GM12878 (cell line): ENCODE results near the gene SNAP29. TPM values are rescaled to one million over a fixed set of nuclear protein-coding genes. Genes with fewer than 3 reads are reported as not detected.

ENCODE experiments used
- ATAC-seq: fragments of 200-7000 bp; cut with Tn5 transposase; 3 replicates; pipeline ENCODE4 v1.9.1; 2020; ENCODE audit warnings: mild to moderate bottlenecking, moderate library complexity
- BruUV-seq: library from RNA; stranded (reverse); fragments of 400-500 nt; replicated peaks from 2 replicates; lab custom pipeline; 2021; lab: Mats Ljungman, UMichigan
- CTCF ChIA-PET: fragments of 300-600 bp; sonication (Branson Sonifier 250); formaldehyde crosslinking; extraction: SDS; loops from one replicate; lab custom pipeline; 2021; ENCODE audit warnings: inconsistent platforms; lab: Yijun Ruan, JAX
- POLR2A ChIA-PET: fragments of 350-600 bp; formaldehyde crosslinking; extraction: SDS; loops from one replicate; lab custom pipeline; 2021; ENCODE audit warnings: inconsistent platforms; lab: Charles Lee
- RAD21 ChIA-PET: fragments of 300-600 bp; sonication (Branson Sonifier 250); formaldehyde crosslinking; loops from one replicate; lab custom pipeline; 2023; ENCODE audit warnings: antibody characterized with exemption; ENCODE audit not compliant: unreplicated experiment; lab: Charles Lee
- SMC1A ChIA-PET: fragments of 300-600 bp; sonication (Branson Sonifier 250); formaldehyde crosslinking; loops from one replicate; lab custom pipeline; 2023; ENCODE audit not compliant: unreplicated experiment, uncharacterized antibody; lab: Charles Lee
- DNase-seq: peaks from one replicate; pipeline ENCODE4 v3.0.0-alpha.2; 2011; ENCODE audit warnings: low read depth, low spot score
- FAIRE-seq: peaks from 3 replicates; lab custom pipeline; 2011; peaks lifted over from hg19 to GRCh38; lab: Jason Lieb, UNC
- H2AFZ ChIP-seq: 2 replicates; pipeline ENCODE4 v1.6.0; 2011; ENCODE audit warnings: low read depth, low read length, control low read depth; ENCODE audit not compliant: control insufficient read depth
- H3K27ac ChIP-seq: 2 replicates; pipeline ENCODE4 v1.5.1; 2011; ENCODE audit warnings: control low read depth; ENCODE audit not compliant: control insufficient read depth, insufficient read depth
- H3K27me3 ChIP-seq, 2 experiments: replicated peaks in 1 of 2; 2 replicates each; pipeline versions ENCODE4 v1.6.0 to v1.6.1; 2011; ENCODE audit warnings: low read length in 1 of 2; ENCODE audit not compliant: control insufficient read depth in 2 of 2, insufficient read depth in 2 of 2
- H3K36me3 ChIP-seq, 2 experiments: 2 replicates each; pipeline ENCODE4 v1.5.1; 2011; ENCODE audit warnings: low read length in 1 of 2; ENCODE audit not compliant: control insufficient read depth in 2 of 2, insufficient read depth in 2 of 2
- H3K4me1 ChIP-seq: 2 replicates; pipeline ENCODE4 v1.6.1; 2011; ENCODE audit warnings: mild to moderate bottlenecking, low read length, moderate library complexity, mixed read lengths; ENCODE audit not compliant: control insufficient read depth, insufficient read depth
- H3K4me2 ChIP-seq: 2 replicates; pipeline ENCODE4 v1.6.0; 2011; ENCODE audit warnings: control low read depth; ENCODE audit not compliant: control insufficient read depth, insufficient read depth
- H3K4me3 ChIP-seq: fragments of 200-600 bp; sonication (generic); 2 replicates; pipeline ENCODE4 v1.5.1; 2016
- H3K79me2 ChIP-seq: 2 replicates; pipeline ENCODE4 v1.6.0; 2011; ENCODE audit warnings: low read length; ENCODE audit not compliant: control insufficient read depth, insufficient read depth
- H3K9ac ChIP-seq: 2 replicates; pipeline ENCODE4 v1.8.0; 2011; ENCODE audit warnings: low read length, control low read depth, mixed read lengths; ENCODE audit not compliant: control insufficient read depth, insufficient read depth
- H3K9me3 ChIP-seq: replicated peaks from 3 replicates; pipeline ENCODE4 v1.5.1; 2011; ENCODE audit warnings: mild to moderate bottlenecking, low read length; ENCODE audit not compliant: control insufficient read depth, insufficient read depth
- H4K20me1 ChIP-seq: 2 replicates; pipeline ENCODE4 v1.6.0; 2011; ENCODE audit not compliant: control insufficient read depth, insufficient read depth
- BCL11A ChIP-seq: IDR thresholded peaks from 2 replicates; pipeline ENCODE4 v1.6.1; 2011; ENCODE audit warnings: low read depth, low read length
- CBX5 ChIP-seq: sonication (generic); IDR thresholded peaks from 2 replicates; pipeline ENCODE4 v1.6.1; 2016; ENCODE audit warnings: low read depth, moderate library complexity, mild to moderate bottlenecking, inconsistent platforms
- HCFC1 ChIP-seq: fragments of 150-350 bp; IDR thresholded peaks from 2 replicates; pipeline ENCODE4 v1.6.1; 2014; ENCODE audit warnings: low read length
- MYC ChIP-seq: IDR thresholded peaks from 2 replicates; pipeline ENCODE4 v1.6.1; 2011; ENCODE audit warnings: mild to moderate bottlenecking, low read length, moderate library complexity, inconsistent platforms; ENCODE audit not compliant: insufficient read depth, insufficient replicate concordance, insufficient read length, severe bottlenecking
- POLR2AphosphoS5 ChIP-seq: IDR thresholded peaks from 2 replicates; pipeline ENCODE4 v1.6.1; 2011; ENCODE audit warnings: mild to moderate bottlenecking, low read length, inconsistent platforms
- POU2F2 ChIP-seq: IDR thresholded peaks from 3 replicates; pipeline ENCODE4 v1.6.1; 2011; ENCODE audit warnings: low read depth, mild to moderate bottlenecking, low read length, borderline replicate concordance
- SREBF1 ChIP-seq: IDR thresholded peaks from 2 replicates; pipeline ENCODE4 v1.6.1; 2012; ENCODE audit warnings: mild to moderate bottlenecking, low read length
- TBL1XR1 ChIP-seq: IDR thresholded peaks from 2 replicates; pipeline ENCODE4 v1.6.1; 2012; ENCODE audit warnings: low read depth, low read length, improper control_type of control experiment
- WGBS: methylation state at CpG from one replicate; pipeline ENCODE4 v1.1.6; 2016; ENCODE audit warnings: low lambda C conversion rate; ENCODE audit not compliant: insufficient replicate concordance, insufficient coverage; ENCODE audit errors: missing lambda C conversion rate; 5-methylcytosine and 5-hydroxymethylcytosine counted together
- in situ Hi-C: fragments of 300-500 bp; cut with MboI; formaldehyde crosslinking; loops from 9 replicates; pipeline ENCODE4 v1.14.3; 2018; ENCODE audit warnings: mixed read lengths
- intact Hi-C: fragments of 100-400 bp; cut with micrococcal nuclease; formaldehyde crosslinking; loops from one replicate; pipeline ENCODE4 v1.14.2; 2022; ENCODE audit not compliant: unreplicated experiment
- polyA plus RNA-seq, 11 experiments: library from polyadenylated mRNA; depleted of rRNA in 4 of 11; unstranded in 6 of 11; stranded (reverse) in 5 of 11; fragments of >200 nt; fragmentation: Nextera tagmentation in 4 of 11; fragmentation: Illumina TruSeq in 1 of 11; extraction: Ambion mirVana in 4 of 11; extraction: Trizol in 1 of 11; gene quantifications; 1 replicate in 1 of 11; 2 replicates in 10 of 11; pipeline versions ENCODE4 v1.2.1 to v1.2.3, GENCODE V29; 2011 to 2016; ENCODE audit warnings: inconsistent platforms in 2 of 11, missing spikeins in 2 of 11, low read depth in 1 of 11
- total RNA-seq, 4 experiments: library from RNA; depleted of rRNA in 3 of 4; stranded (reverse); fragments of >200 nt in 3 of 4; fragmentation: Illumina TruSeq in 1 of 4; extraction: Trizol in 1 of 4; gene quantifications; 2 replicates each; pipeline versions ENCODE4 v1.2.1 to v1.2.3, GENCODE V29; 2013 to 2021
- TF ChIP-seq, protein P1 (sequence below), 3 experiments: IDR thresholded peaks in 2 of 3; conservative IDR thresholded peaks in 1 of 3; 2 replicates each; pipeline ENCODE4 v1.5.1; 2011; ENCODE audit warnings: low read depth in 3 of 3, low read length in 3 of 3, mild to moderate bottlenecking in 3 of 3, control low read depth in 2 of 3, moderate library complexity in 2 of 3, inconsistent platforms in 1 of 3, mixed read lengths in 1 of 3; ENCODE audit not compliant: control insufficient read depth in 2 of 3, insufficient read depth in 1 of 3; ENCODE audit errors: extremely low read depth in 1 of 3
- TF ChIP-seq, protein P2 (sequence below): fragments of 450-650 bp; formaldehyde crosslinking; IDR thresholded peaks from 2 replicates; pipeline ENCODE4 v1.5.0; 2022; ENCODE audit warnings: mild to moderate bottlenecking, missing genetic modification characterization
- TF ChIP-seq, protein P3 (sequence below): IDR thresholded peaks from 2 replicates; pipeline ENCODE4 v1.6.1; 2011; ENCODE audit warnings: borderline replicate concordance, low read depth, mild to moderate bottlenecking, moderate library complexity, low read length; ENCODE audit not compliant: insufficient read depth, poor library complexity, severe bottlenecking
- TF ChIP-seq, protein P4 (sequence below): fragments of 150-350 bp; IDR thresholded peaks from 2 replicates; pipeline ENCODE4 v1.6.1; 2016; ENCODE audit warnings: low read depth, low read length

SNAP29 gene
- total and polyA plus RNA-seq, 10 of the 15 experiments (the other 5 are each of a cell fraction or from before 2014, with no cell fraction given) = 4.7 to 45.7 (median 27.9) TPM

DNA sequence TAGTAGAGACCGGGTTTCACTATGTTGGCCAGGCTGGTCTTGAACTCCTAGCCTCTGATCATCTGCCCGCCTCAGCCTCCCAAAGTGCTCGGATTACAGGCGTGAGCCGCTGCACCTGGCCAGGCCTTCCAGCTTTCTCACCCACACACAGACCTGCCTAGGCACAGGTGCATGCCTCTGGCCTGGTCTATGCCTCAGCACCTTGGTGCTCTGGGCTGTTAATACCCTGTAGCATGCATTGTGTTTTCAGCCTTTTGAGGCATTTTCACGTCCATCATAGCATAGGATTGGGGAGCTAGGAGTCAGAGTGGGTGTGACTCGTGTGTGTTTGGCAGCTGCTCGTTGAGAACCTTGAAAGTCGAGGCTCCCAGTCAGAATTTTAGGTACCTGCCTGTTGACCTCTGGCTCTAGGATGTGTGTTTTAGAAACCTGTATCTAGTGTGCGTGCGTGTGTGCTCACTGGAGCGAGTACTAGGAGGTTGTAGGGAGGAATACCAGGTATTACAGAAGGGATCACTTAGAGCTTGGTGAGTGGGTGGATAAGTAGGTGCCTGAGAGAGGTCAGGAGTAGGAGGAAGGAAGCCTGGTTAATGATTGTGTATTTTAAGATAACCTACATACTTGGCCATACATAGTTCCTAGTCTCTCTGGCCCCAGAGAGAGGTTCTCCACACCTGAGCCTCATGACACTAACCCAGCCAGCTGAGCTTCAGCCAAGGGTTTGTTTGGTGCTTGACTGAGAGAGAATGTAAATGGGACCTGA is 78.4 kb downstream of the SNAP29 start:
- no peak for DNase-seq

More for the DNA sequence above, 78.4 kb downstream of the SNAP29 start:
- ChIA-PET POLR2A (interaction anchor here (0.6 to 1.2 kb wide), 5 partner anchors 10 to 17 kb away, joined by 3 to 6 read pairs (median 3); no protein-coding TSS in a partner anchor), RAD21 (no interaction called here), SMC1A (interaction anchor here (1.3 to 1.6 kb wide), 2 partner anchors 15 to 20 kb away, joined by 3 to 4 read pairs; partner anchors contain the start of gene CRKL), CTCF (interaction anchor here (0.6 to 1.8 kb wide), 6 partner anchors 11 to 71 kb away, joined by 3 to 5 read pairs (median 3); no protein-coding TSS in a partner anchor)
- H3K27ac ChIP-seq = no peak overlapping the region
- H3K79me2 ChIP-seq = peaks cover 79% of the 10 kb centered on the region
- WGBS = 76% methylated on average over 12 of the region's 12 CpGs
- no peaks in the 10 kb centered on the region for H3K9me3 ChIP-seq
- no peak overlapping the region for H2AFZ ChIP-seq
- TF ChIP-seq HCFC1 = no peak
- TF ChIP-seq, protein P1, sequence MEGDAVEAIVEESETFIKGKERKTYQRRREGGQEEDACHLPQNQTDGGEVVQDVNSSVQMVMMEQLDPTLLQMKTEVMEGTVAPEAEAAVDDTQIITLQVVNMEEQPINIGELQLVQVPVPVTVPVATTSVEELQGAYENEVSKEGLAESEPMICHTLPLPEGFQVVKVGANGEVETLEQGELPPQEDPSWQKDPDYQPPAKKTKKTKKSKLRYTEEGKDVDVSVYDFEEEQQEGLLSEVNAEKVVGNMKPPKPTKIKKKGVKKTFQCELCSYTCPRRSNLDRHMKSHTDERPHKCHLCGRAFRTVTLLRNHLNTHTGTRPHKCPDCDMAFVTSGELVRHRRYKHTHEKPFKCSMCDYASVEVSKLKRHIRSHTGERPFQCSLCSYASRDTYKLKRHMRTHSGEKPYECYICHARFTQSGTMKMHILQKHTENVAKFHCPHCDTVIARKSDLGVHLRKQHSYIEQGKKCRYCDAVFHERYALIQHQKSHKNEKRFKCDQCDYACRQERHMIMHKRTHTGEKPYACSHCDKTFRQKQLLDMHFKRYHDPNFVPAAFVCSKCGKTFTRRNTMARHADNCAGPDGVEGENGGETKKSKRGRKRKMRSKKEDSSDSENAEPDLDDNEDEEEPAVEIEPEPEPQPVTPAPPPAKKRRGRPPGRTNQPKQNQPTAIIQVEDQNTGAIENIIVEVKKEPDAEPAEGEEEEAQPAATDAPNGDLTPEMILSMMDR (IDR thresholded peaks at IDR 0.05 in 2 of 3, conservative IDR thresholded peaks at IDR 0.05 in 1 of 3; ENCODE audit: control insufficient read depth in 2 of 3, extremely low read depth in 1 of 3, insufficient read depth in 1 of 3, low read depth in 3 of 3, low read length in 3 of 3) = no peak
- TF ChIP-seq MYC = no peak
- TF ChIP-seq, protein P2, sequence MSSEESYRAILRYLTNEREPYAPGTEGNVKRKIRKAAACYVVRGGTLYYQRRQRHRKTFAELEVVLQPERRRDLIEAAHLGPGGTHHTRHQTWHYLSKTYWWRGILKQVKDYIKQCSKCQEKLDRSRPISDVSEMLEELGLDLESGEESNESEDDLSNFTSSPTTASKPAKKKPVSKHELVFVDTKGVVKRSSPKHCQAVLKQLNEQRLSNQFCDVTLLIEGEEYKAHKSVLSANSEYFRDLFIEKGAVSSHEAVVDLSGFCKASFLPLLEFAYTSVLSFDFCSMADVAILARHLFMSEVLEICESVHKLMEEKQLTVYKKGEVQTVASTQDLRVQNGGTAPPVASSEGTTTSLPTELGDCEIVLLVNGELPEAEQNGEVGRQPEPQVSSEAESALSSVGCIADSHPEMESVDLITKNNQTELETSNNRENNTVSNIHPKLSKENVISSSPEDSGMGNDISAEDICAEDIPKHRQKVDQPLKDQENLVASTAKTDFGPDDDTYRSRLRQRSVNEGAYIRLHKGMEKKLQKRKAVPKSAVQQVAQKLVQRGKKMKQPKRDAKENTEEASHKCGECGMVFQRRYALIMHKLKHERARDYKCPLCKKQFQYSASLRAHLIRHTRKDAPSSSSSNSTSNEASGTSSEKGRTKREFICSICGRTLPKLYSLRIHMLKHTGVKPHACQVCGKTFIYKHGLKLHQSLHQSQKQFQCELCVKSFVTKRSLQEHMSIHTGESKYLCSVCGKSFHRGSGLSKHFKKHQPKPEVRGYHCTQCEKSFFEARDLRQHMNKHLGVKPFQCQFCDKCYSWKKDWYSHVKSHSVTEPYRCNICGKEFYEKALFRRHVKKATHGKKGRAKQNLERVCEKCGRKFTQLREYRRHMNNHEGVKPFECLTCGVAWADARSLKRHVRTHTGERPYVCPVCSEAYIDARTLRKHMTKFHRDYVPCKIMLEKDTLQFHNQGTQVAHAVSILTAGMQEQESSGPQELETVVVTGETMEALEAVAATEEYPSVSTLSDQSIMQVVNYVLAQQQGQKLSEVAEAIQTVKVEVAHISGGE (CRISPR knock-in tag) = no peak
- TF ChIP-seq POU2F2 = no peak
- TF ChIP-seq CBX5 = no peak
- TF ChIP-seq, protein P3, sequence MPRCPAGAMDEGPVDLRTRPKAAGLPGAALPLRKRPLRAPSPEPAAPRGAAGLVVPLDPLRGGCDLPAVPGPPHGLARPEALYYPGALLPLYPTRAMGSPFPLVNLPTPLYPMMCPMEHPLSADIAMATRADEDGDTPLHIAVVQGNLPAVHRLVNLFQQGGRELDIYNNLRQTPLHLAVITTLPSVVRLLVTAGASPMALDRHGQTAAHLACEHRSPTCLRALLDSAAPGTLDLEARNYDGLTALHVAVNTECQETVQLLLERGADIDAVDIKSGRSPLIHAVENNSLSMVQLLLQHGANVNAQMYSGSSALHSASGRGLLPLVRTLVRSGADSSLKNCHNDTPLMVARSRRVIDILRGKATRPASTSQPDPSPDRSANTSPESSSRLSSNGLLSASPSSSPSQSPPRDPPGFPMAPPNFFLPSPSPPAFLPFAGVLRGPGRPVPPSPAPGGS = no peak
- no peak for TF ChIP-seq BCL11A
- no peak for TF ChIP-seq POLR2AphosphoS5
- TF ChIP-seq, protein P4, sequence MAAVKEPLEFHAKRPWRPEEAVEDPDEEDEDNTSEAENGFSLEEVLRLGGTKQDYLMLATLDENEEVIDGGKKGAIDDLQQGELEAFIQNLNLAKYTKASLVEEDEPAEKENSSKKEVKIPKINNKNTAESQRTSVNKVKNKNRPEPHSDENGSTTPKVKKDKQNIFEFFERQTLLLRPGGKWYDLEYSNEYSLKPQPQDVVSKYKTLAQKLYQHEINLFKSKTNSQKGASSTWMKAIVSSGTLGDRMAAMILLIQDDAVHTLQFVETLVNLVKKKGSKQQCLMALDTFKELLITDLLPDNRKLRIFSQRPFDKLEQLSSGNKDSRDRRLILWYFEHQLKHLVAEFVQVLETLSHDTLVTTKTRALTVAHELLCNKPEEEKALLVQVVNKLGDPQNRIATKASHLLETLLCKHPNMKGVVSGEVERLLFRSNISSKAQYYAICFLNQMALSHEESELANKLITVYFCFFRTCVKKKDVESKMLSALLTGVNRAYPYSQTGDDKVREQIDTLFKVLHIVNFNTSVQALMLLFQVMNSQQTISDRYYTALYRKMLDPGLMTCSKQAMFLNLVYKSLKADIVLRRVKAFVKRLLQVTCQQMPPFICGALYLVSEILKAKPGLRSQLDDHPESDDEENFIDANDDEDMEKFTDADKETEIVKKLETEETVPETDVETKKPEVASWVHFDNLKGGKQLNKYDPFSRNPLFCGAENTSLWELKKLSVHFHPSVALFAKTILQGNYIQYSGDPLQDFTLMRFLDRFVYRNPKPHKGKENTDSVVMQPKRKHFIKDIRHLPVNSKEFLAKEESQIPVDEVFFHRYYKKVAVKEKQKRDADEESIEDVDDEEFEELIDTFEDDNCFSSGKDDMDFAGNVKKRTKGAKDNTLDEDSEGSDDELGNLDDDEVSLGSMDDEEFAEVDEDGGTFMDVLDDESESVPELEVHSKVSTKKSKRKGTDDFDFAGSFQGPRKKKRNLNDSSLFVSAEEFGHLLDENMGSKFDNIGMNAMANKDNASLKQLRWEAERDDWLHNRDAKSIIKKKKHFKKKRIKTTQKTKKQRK = no peak
- no peak for TF ChIP-seq TBL1XR1
- TF ChIP-seq SREBF1 = no peak
- H3K4me3 ChIP-seq = no peak overlapping the region; the same call in 1 of the 2 replicates
- peaks cover 15% of the 10 kb centered on the region for H4K20me1 ChIP-seq
- ATAC-seq (peak; percentile 52), FAIRE-seq (no peak)
- no peaks in the 10 kb centered on the region for H3K27me3 ChIP-seq
- no peak overlapping the region for H3K9ac ChIP-seq
- intact Hi-C loops = no loop called here
- H3K4me2 ChIP-seq = peak overlapping the region; percentile 34; the same call in 1 of the 2 replicates
- H3K4me1 ChIP-seq = no peaks in the 10 kb centered on the region
- BruUV-seq = no TSS peak
- H3K36me3 ChIP-seq = peaks cover 15 to 32% of the 10 kb centered on the region in 2 experiments
- in situ Hi-C loops = no loop called here
